ENCODE data around the gene PFDN2.
A peak's percentile ranks its signal among the peaks of the same experiment; 100 is the strongest.

Gene PFDN2

DNA sequence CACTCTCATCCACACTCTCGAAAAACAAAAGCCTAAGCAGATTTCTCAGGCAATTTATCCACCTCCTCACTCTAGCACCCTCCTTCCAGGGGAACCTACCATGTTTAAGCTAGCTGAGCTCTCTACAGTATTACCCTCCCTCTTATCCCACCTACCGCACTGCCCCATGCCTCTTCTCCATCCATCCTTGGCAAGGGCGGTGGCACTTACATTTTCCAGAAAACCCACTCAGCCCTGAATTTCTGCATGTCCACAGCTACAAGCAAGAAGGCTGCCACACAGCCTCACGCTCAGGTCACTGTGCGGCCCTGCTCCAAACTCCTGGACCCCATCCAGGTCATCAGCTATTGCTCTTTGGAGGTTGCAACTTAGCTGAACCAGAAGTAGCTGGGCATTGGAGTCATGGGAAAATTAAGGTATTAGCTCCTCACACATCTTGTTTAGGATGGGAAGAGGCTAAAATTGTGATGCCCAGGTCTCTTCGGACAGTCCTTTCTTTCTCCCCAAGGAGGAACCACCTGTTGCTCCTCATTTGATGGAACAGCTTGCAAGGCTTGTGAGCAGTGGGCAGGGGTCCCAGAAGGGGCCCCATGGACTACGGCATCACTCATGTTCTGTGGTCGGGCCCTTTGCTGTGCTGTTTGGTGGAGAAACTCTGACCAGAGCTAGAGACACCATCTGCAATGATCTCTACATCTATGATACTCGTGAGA lies 18.6 kb downstream of the PFDN2 start:
- no peak for DNase-seq

DNA sequence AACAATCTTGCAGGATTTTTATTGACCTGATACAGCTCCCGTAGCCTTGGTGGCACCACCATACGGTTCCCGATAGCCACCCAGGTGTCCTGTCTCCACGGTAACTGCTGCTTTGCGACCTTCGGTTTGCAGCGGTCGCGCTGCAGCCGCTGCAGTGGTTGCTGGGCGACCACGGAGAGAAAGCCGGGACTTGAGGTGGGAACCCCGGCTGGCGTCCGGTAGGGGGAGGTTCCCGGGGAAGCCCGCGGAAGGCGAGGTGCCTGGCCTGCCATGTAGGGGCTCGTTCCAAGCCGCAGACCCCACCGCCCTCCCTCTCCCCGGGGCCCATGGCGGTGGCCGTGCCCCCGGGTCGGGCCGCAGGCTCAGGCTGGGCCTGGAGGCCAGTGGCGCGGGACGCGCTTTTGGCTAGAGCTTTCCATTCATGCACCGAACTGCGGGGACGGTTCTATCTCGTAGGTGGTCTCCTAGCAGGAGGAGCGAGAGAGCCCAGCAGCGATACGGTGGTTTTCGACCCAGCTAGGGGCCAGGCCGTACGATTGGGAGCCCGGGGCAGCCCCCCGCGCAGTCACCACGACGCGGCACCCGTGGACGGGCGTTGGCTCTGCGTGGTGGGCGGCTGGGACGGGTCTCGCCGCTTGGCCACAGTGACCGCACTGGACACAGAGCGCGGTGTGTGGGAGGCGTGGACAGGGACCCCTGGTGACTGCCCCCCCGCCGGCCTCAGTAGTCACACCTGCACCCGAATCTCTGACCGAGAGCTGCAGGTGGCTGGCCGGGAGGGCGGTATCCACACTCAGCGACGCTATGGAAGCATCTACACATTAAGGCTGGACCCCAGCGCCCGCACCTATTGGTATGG lies 19.4 kb downstream of the PFDN2 start, which contains the start of gene KLHDC9:
TSS of gene KLHDC9 (plus strand) at position 152 of the 859 bp plus-strand sequence. CDS start at position 327, 175 bp downstream.
- peak; percentile 94 to 98 for DNase-seq

DNA sequence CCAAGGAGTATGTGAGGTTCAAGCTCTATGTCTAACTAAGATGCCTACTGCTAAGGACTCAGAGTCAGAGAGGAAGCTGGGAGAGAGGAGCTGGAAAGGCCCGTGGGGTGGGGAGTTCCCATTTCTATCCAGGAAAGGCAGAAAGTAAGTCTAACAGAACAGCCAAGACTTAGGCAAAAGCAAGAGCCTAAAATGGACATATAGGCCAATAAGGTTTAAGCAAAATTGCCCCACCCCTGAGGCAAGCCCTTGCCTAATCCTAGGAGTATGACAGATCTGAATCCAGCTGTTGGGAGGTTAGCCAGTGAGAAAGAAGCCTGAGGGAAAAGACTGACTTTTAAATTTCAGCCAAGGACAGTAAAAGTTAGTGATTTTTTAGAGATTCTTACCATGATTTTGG lies 21.3 kb downstream of the PFDN2 start:
- DNase-seq, result no peak

DNA sequence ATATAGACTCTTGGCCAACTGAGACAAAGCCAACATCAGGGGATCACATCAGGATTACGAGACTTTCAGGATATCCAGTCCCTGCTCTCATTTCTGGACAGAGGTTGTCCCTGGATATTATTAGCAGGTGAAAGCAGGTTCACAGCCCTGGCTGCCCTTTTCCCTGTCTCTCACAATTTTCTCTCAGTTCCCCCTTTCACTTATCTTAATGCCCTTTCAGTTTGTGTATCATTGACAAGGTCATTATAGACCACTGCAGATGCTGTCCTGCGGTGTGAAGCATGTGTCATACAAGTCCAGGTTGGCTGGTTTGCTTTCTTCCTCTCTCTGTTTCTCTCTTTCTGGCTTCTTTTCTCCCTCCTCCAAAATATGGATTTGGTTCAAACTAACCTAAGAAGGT lies 21.8 kb downstream of the PFDN2 start:
- no peak for DNase-seq

DNA sequence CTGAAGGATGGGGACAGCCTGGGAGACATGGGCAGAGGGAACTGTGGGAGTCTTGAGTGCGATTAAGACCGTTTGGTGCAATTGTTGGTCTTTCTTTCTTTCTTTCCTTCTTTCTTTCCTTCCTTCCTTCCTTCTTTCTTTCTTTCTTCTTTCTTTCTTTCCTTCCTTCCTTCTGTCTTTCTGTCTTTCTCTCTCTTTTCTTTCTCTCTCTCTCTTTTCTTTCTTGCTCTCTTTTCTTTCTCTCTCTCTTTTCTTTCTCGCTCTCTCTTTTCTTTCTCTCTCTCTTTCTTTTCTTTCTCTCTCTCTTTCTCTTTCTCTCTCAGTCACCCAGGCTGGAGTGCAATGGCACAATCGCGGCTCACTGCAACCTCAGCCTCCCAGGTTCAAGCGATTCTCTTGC lies 22.6 kb downstream of the PFDN2 start:
- DNase-seq, result no peak

DNA sequence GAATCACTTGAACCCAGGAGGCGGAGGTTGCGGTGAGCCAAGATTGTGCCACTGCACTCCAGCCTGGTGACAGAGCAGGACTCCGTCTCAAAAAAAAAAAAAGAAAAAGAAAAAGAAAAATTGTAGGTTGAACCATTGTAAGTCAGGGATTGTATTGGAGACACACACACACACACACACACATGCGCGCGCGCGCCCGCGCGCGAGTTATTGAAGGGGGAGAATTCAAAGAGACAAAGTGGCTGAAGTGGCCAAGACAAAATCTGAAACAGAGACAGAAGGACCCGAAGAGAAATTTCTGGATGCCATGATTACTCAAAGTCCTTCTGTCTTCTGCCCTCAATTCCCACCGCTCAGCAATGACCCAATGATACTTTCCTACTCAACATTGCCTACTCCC lies 23.4 kb downstream of the PFDN2 start:
- DNase-seq, result no peak

DNA sequence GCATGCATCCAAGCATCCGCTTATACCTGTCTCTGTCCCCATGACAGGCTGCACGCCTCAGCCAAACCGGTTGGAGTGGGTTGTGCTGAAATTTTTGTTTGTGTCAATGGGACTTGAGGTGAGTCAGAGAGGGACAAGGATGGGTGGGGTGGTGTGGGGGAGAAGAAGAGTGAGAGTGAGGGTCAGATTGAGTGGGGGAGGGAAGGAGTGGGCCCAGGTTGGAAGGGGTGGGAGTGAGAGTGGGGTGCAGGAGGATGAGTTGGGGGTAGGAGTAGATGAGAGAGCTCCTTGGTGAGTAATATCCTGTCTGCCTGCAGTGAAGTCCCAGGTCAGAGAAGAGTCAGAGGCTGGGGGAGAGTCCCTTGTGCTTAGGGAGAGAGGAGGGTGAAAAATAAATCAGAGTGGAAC lies 25.2 kb downstream of the PFDN2 start:
- DNase-seq, result no peak

DNA sequence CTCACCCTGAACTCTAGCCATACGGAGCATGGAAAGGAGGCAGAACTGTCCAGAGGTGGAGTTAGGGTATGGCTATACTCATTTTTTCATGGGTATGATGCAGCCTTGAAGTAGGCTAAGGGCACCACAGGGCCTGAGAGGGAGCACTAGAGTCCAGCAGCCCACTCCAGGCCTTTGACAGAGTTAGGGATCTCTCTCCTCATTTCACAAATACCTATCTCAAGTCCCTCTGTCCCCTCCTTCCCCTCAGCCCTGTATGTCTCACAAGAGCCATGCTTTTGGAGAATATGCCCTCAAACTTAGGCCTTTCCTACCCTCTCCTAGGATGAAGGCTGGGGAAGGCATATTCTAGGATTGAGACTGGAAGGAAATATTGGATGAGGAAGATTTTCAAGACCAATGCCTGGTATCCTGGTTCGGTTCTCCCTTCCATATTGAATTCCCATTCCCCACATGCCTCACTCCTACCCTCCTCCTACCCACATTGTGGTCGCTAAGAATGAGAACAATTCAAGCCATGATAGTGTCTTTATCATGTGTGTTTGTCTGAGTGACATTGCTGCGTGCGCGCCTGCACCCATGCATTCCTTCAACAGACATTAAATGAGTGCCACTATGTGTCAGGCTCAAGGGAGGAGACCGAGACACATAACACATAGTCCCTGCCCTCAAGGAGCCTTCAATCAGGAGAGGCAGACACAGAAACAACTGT lies 25.9 kb downstream of the PFDN2 start:
- DNase-seq, result no peak

DNA sequence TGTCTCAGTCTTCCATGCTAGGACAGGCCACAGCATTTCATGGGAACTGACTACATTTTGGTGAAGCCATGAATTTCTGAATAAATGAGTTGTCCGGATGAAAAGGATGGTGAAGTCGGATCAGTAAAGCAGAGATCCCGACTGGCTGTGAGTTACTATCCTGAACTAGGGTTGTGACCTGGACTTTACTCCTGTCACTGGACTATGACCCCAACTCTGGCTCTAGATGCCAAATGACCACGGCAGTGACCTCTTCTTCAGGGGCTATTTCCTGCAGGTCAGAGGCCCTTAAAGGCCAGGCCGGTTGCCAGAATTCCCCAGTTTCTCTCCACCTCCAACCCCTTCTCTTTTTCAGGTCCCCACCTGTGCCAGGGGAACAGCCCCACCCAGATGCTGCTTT lies 26.7 kb downstream of the PFDN2 start:
- no peak for DNase-seq

DNA sequence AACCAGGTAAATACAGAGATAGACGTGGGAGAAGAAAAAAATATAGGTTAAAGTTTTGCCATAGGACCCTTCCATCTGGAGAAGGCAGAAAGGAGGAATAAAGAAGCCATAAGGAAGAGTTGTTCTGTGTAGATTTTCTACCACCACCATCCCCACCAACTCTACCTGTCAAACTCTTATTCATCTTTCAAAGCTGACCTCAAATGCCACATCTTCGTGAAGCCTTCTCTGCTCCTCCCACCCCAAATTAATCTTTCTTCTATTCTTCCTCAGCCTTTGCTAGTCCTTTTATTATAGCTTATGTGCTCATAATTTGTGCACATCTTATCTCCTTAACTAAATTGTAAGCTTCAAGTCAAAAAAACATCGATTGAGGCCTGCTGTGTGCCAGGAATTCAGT lies 27.2 kb downstream of the PFDN2 start:
- DNase-seq, result no peak

DNA sequence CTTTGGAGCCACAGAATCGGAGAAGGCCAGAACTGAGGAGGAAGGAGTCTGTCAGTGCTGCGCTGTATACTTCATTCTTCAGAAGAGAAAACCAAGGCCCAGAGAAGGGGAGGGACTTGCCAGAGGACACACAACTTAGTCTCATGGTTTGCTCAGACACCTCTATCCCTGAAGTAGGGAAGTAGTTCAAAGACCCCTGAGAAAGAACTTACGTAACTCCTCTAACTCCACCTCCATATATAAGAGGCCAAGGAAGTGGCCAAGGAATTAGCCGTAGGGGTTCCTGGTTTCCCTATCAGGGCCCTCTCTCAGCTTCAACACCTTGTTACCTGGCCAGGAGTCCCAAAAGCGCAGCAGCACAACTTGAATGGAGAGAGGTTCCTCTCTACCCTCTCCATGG lies 27.9 kb downstream of the PFDN2 start:
- no peak for DNase-seq

DNA sequence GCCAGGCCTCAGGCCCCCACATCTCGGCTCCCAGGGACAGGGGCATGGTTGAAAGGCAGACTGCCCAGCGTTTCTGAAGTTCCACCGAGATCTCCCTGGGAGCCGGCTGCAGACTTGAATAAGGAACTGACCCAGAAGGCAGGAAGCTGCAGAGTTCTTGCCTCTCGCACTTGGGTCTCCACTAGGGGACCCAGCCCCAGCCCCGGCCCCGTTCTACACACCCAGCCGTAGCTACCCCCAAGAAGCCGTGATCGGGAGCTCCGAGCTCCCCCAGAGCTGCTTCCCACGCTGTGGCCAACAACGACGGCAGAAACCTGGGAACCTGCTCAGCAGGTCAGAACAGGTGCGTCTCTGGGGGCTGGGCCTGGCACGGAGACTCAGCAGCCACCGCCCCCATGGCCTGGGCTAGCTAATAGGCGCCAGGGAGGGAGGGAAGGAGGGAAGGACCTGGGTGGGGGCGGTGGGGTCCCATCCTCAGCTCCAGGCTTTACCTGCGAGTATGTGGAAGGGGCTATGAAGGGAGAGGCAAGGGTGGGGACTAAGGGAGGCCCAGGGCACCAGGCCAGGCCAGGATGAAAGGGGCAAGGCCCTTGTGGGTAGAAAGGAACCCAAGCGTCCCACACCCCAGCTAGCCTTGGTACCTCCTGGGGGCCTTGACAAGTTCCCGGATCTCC lies 28.4 kb downstream of the PFDN2 start, which contains the start of gene NECTIN4:
TSS of gene NECTIN4 (minus strand) at position 308 of the 674 bp plus-strand sequence. CDS start at position 46, 262 bp downstream.
- DNase-seq, result no peak

DNA sequence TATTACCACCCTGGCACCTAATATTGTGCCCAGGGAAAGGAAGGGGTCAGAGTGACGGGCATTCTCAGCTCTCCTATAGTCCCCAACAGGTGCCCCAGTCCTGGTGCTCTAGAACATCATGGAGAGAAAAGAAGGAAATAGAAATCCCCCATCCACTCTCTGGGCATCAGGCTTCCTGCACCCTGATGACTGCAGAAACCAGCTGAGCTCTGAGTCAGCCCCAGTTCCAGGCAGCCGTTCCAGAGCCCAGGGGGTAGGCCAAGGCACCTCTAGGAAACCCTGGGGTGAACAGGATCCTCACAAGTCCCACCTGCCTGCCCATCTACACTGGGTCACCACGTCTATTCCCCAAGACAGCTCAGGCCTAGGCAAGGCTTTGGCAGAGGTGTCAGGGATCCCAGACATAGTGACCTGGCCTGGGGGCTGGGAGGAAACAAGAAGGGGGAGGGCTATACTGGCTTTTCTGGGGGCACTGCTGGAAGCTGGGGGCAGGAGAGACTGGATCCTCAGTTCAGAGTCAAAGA lies 29.2 kb downstream of the PFDN2 start:
- no peak for DNase-seq

DNA sequence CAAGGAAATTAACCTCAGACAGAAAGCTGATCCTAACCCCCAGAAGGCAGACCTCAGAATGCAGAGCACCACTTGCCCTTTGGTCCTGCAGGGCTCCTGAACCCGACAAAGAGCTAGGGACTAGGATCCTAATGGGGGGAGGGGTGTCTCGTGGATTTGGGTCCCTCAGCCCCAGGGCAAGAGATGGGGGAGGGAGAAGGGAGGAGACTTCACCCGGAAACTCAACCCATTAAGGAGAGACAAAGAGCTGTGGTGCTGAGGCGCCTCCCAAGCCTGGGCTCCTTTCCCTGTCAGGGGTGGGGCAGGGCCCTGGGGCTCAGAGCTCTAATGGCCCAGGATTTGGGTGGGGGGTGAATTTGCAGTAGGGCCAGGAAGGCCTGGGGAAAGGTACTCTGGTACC lies 31.4 kb downstream of the PFDN2 start:
- DNase-seq, result no peak

DNA sequence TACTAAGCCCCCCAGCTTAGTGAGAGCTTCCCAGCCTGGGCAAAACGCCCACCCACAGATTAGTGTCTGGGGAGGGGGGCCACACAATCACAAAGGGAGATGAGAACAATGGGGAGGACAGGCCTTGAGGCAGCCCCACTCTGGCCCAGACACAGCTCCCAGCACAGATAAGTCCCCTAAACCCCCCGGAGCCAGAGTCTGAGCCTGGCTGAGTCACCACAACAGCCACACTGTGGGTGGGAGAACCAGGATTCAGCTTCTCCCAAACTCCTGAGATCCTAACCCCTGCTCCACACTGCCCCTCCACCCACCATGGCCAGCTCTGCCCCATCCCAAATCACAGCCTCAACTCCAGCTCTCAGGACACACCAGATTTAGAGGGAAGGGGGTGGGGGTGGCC lies 32.7 kb downstream of the PFDN2 start:
- no peak for DNase-seq

DNA sequence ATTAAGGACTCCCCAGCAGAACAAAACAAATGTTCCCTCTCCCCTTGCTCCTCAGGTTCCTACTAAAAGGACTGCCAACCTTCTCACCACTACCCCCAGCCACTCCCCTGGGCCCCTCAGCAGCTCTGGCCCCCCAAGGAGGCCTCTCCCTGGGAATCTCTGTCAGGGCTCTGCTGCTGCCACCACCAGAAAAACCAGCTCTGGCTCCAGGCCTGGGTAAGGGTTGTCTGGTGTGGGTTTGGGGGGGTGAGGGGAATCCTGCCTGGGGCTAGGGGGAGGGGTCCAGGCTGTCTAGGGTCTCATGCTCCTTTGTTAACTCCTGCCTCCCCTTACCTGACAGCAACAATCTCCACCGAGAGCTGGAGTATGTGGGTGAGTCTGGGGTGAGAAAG lies 33.2 kb downstream of the PFDN2 start:
- DNase-seq, result no peak

DNA sequence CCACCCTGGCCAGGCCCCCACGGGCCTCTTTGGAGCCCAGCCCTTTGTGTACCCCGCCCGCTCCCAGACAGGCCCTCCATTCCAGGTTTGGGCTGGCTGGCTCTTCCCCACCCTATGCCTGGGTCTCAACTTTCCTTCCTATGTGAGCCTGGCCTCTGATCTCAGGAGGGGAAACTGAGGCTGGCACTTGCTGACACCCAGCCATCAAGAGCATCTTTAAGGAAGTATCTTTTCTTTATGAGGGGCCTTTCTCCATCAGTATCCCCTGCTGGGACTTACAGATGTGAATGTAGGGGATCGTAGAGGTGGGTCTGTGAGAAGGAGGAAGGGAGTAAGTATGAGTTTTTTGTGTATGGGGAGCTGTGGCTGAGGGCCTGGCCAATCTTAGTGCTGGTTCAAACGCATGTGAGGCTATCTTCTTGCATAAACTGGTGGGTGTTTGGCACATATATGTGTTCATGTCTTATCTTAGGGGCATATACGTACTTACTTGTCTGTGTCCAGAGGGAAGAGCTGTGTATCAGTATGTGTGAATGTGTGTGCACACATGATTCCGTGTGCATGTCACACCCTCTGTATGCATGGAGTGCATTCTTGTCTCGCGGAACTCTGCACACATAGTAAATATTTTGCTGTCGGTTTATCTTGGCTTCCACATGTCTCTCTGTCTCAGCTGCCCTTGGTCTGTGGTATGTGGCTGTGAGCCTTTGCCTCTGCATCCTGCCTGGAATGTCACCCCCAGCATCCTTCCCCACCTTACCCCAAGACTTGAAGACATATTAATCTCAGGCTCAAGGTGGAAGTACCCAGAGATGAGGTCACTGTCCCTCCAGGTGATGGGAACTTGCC lies 33.9 kb downstream of the PFDN2 start:
- DNase-seq, result no peak

DNA sequence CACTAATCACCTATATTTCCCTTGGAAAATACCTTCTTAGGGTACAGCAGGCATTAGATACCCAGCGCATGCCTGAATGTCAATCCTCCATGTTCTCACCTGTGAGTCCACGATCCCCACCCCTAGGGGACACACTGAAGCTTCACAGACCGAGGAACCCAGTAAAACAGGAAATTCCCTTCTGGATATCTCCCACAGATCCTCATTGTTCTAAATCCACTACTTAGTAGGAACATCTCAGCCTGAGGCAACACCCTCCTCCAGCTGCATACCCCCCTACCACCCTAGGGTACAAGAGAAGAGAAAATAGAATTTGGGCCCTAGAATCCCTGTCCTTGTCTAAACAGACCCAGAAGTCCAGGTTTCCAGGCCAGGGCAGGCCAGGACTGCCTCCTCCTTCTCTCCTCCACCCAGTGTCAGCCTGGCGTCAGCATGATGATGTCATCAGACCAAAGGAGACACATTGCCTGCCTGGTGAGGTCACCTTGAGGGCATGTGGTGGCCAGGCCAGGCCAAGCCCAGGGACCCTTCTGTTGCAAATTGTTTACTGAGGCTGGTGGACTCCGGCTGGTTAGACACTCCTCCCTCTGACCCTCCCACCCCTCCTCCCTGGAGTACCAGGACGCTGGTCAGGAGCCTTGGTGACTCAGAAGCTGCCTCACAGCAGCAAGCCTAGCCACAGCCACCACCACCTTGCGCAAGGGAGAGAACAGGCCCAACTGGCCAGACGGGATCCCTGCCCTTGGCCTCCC lies 34.7 kb downstream of the PFDN2 start:
- DNase-seq, result no peak

DNA sequence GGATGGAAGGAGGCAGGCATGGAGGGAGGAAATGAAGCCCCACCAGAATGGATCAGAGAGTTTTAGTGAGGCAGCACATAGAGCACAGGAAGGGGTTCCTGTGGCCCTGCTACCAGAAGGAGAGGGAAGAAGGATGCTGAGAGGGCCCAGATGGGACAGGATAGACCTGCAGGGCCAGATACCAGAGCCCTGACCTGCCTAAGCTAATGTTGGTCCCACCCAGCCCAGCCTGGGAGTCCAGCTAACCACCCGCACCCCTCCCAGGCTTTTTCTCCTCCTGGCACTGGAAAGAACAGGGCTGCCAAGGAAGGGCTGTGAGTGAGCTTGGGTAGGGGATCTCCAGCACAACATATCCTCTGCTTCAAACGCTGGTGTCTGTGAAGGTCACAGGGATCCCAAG lies 35.4 kb downstream of the PFDN2 start:
- no peak for DNase-seq

DNA sequence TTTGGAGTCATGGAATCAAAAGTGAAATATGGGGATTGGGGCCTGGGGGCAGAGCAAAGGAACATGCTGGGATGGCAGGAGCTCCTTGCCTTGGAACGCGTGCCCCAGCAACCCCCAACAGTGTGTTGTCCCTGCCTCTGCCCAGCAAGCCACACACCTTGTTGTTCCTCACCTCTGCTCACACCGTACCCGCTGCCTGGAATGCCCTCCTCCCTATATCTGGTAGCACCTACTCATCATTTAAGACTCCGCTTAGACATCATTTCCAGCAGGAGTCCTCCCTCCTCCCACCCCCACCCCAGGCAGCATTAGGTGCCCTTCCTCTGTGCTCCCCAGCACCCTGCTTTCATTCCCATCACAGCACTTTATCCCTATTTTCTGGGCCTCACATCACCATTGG lies 36.3 kb downstream of the PFDN2 start:
- no peak for DNase-seq
